NCI-H774 (cell line): Measurements from ENCODE around the gene MTHFS.
"Not testable (repeated sequence)": the region's sequence is repeated elsewhere in the genome, so short reads cannot be mapped to it uniquely, and the experiment has no call there.

Source experiments
- DNase-seq: peaks from one replicate; lab custom pipeline; 2025; lab: John Stamatoyannopoulos, UW

Gene MTHFS

DNA sequence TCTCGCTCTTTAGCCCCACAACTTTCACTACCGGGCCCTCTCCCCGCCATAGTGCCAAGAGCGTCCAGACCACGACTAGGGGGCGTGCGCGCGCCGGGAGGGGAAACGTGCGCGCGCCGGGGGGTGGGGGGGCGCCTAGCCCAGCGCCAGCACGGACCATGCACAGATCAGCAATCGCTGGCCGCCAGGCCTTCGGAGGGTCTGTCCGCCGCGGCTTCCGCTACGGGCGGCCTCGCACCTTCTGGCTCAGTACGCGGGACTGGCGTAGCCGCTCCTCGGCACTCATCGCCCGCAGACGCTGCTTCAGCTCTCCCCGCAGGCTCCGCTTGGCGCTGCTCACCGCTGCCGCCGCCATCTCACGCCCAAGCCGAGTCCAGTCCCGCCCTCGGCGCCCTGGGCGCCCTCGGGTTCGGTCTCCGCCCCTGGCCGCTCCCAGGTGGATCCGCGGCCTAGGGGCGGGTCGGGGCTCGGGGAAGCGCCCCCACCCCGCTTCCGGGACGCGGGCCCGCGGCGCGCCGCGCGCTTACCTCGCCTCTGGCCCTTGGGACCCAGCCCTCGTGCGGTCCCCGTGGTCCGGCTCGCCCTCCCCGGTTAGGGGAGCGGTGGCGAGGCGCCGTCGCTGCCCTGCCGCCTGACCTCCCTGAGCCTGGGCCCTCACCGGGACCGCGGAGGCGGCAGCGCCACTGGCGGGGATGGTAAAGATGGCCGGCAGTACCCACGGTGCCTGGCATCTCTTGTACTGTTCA is at the start of gene MTHFS:
Gene MTHFS, minus strand, starts transcription at position 381 of the 746 bp plus-strand sequence. Its CDS starts 26 bp downstream, at position 355.
- peak; percentile 82 for DNase-seq

GRCh38 chr15:79944622-79945021 is 47.8 kb upstream of the MTHFS start:
- no peak for DNase-seq

DNA sequence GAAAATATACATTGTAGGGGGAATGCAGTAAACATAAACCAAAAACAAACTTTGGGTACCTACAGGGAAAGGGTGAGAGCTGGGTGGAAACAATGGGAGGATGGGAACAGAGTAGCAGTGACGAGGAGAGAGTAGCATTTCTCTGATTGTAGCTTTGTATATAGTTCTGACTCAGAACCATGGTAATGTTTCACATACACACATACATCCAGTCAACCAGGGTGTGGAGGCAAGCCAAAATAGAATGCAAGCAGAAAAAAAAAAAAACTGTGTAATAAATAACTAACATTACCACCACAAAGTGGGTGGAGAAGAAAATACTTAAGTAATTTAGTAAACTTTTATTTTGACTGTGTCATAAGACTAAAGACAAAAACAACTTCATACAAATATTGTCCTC is 47.0 kb upstream of the MTHFS start:
- DNase-seq, result no peak

DNA sequence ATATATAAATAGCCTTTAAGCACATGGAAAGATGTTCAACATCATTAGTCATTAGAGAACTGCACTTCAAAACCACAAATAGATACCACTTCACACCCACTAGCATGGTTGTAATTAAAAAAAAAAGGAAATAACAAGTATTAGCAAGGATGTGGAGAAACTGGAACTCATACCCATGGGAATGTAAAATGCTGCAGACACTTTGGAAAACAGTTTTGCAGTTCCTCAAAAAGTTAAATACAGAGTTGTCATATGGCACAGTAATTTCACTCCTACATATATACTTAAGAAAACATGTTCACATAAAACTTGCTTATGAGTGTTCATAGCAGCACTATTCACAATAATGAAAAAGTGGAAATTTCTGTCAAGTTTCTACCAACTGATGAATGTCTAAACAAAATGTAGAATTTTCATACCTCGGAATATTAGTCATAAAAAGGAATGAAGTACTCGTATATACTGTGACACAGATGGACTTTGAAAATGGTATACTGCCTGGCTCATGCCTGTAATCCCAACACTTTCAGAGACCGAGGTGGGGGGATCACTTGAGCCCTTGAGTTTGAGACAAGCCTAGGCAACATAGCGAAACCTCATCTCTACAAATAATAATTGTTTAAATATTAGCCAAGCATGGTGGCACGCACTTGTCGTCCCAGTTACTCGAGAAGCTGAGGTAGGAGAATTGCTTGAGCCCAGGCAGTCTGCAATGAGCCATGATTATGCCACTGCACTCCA is 46.1 kb upstream of the MTHFS start:
- DNase-seq, result no peak

GRCh38 chr15:79939399-79939798 is 42.6 kb upstream of the MTHFS start:
- no peak for DNase-seq

- DNase-seq, result no peak
These were observed 41.3 kb upstream of the MTHFS start for GRCh38 chr15:79938143-79938542.

DNA sequence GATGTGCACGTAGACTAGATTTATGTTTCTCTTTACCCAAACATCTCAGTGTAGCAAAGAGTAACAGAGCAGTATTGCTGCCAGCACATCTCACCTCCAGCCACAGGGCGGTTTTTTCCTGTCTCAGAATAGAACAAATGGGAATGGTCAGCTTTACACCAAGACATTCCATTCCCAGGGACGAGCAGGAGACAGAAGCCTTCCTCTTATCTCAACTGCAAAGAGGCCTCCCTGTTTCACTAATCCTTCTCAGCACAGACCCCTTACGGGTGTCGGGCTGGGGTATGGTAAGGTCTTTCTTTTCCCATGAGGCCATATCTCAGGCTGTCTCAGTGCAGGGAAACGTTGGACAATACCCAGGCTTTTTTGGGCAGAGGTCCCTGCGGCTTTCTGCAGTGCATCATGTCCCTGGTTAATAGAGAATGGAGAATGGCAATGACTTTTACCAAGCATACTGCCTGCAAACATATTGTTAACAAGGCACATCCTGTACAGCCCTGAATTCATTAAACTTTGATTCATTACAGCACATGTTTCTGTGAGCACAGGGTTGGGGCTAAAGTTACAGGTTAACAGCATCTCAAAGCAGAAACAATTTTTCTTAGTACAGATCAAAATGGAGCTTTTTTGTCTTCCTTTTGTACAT is 38.9 kb upstream of the MTHFS start:
- not testable (repeated sequence) for DNase-seq

GRCh38 chr15:79933231-79933630 is 36.4 kb upstream of the MTHFS start:
- DNase-seq, result no peak

- DNase-seq, result no peak
These were observed 35.6 kb upstream of the MTHFS start for GRCh38 chr15:79932447-79932846.

- no peak for DNase-seq
These were observed 33.7 kb upstream of the MTHFS start for GRCh38 chr15:79930516-79930915.

DNA sequence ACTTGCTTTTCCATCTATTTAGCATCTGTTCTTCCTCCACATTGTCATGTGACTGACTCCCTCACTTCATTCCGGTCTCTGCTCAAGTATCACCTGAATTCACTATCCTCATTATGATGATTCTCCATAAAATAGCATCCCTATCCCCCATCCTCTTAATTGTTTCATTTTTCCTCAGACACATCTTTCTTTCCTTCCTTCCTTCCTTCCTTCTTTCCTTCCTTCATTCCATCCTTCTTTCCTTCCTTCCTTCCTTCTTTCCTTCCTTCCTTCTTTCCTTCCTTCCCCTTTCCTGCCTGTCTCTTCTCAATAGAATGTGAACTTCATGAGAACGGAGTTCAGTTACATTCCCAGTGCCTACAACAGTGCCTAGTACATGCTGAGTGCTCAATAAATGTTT is 32.6 kb upstream of the MTHFS start:
- no peak for DNase-seq

- DNase-seq, result not testable (repeated sequence)
These were observed 29.3 kb upstream of the MTHFS start for GRCh38 chr15:79926116-79926515.

- no peak for DNase-seq
These were observed 27.6 kb upstream of the MTHFS start for GRCh38 chr15:79924379-79924778.

DNA sequence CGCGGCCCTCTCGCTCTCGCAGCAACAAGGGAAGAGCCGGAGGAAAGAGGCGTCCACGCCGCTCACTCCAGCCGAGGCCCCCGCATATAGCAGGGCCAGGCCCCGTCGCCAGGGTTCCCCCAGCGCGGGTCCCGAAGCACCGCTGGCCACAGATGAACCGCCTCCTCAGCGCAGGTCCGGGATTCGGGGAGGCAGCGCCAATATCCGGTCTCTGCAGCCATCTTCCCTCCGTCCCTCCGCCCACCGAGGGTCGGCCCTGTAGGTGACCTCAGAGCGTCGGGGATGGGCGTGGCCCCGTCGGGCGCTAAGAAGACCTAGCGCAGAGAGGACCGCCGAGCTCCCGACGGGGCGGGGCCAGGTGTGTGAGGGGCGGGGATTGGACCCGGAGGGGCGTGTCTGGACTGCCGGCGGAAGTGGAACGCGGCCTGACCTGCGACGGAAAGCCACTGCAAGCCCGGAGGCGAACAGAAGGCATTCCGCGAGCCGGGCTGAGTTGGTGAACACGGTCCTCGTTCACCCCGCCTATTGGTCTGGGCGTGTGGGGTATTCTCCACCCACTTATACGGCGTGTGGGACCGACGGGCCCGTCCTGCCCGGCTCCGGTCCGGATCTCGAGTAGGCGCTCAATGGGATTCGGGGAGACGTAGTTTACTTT is 26.8 kb upstream of the MTHFS start:
- peak; percentile 97 for DNase-seq

GRCh38 chr15:79923079-79923514 is 26.3 kb upstream of the MTHFS start:
- DNase-seq, result peak; percentile 25

DNA sequence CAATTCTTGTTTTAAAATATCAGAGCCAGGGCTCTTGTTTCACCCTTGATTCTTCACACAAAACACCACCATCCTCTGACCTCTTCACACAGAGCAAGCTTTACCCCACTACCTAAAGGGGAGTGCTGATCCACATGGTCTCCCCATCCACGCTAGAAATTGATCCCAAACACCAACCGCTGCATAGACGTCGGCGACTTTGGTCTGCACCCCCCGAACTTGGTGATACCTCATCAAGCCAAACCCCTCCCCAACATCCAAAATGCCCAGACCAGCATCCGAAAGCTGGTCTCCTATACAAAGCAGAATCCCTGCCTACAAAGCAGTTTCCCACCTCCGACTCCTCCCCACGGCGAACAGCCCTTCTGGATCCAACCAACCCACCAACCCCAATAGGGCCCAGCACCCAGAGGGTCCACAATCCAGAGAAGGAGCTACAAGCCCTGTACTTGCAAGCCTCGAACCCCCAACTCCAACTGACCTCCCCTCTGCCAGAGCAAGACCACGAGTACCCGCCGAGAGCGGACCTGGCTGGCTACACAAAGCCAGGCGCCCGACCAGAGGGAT is 25.8 kb upstream of the MTHFS start:
- no peak for DNase-seq

DNA sequence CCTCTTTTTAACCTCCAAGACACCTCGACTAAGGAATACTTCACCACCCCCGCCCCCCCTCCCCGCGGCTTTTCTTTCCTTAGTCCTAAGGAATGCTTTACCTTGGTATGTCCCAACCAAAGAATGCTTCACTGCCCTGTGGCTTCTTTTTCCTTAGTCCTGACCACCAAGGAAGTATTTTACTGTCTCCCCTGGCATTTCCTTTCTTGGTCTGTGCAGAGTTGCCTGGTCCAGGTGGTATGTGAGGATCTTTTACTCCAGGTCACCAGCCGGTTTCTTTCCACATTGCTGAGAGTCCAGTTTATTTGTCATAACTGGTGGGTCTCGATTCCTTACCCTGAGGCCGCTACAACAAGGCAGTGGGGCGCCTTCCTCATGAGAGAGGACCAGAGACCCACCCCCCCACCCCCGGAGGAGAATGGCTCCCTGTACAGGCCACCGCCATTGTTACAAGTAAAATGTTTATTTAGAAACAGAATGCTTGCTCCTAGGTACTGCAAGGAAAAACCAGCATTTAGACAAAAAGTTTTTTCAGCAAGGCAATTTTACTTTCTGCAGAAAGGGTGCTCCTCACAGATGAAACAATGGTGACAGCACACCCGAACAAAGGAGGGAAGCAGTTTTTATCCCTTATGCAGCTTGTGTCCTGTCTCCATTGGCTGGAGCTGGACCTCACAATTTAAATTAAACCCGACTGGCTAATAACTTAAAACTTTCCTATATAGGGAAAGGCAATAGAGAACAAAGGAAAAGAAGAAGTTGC is 23.1 kb upstream of the MTHFS start:
- no peak for DNase-seq

DNA sequence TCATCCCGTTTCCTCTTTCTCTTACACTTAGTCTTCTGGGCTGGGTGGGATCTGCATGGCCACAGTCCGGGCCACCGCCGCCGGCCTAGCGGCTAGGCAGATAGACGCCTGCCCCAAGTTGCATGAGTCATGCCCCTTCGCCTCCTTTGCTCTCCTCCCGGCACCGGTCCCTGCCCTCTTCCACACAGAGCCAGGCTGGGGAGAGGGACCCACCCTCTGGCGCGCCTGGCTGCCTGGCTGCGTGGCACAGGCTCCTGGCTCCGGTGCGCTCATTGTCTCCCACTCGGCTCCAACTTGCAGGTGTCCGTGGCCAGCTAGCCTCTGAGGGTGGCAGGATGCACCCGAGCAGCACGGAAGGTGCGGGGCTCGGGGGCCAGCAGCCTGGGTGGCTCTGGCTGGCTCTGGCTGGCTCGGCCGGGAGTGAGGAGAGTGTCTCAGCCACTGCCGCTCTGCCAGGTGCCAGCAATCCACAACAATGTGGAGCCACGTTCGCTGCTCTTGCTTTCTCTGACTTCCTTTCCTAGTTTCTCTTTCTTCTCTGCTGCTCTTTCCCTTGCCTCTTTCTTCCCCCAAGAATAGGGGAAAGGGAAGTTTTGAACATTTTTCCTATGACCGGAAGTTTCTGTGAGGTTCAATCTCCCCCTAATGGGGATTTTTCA is 22.4 kb upstream of the MTHFS start:
- no peak for DNase-seq

- no peak for DNase-seq
These were observed 21.5 kb upstream of the MTHFS start for GRCh38 chr15:79918278-79918677.

- no peak for DNase-seq
These were observed 19.8 kb upstream of the MTHFS start for GRCh38 chr15:79916502-79917132.
